Measurements from ENCODE around the gene BMPER.

DNA sequence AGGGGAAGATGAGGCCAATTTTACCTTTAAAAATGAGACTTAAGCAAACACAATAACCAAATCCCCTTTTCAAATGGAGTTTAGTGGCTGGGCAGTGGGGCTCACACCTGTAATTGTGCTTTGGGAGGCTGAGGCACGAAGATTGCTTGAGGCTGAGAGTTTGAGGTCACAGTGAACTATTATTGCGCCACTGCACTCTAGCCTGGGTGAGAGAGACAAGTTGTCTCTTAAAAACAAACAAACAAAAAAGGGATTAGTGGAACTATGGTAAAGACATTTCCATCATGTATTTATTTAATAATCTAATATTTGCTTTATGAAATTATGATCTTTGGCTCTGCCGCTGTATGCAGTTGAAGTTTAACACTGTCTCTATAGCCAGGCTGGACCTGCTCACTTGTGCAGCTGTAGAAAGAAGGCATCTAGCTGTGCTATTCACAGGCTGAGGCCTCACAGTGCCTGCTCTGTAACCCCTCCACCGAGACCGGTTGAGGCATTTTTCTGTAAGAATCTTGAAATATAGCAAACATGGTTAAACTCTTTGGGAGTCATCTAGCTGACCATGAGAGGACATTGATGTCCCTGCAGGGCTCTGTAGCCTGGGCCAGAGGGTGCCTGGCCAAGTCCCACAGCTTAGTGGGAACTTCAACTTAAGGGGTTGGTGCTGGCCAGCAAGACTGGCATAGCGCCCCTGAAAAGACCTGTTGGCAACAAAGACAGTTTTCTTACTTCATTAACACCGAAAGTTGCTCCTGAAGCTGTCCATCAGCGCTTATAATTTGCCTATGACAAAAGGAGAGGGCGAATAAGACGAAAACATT lies 131.8 kb downstream of the BMPER start:
- TF ChIP-seq EZH2 (IDR thresholded peaks at IDR 0.05; ENCODE audit: borderline replicate concordance) (no peak), EZH2phosphoT487 (IDR thresholded peaks at IDR 0.05; ENCODE audit: low read depth, severe bottlenecking, unreplicated experiment) (no peak)
- TF ChIP-seq, protein P1, sequence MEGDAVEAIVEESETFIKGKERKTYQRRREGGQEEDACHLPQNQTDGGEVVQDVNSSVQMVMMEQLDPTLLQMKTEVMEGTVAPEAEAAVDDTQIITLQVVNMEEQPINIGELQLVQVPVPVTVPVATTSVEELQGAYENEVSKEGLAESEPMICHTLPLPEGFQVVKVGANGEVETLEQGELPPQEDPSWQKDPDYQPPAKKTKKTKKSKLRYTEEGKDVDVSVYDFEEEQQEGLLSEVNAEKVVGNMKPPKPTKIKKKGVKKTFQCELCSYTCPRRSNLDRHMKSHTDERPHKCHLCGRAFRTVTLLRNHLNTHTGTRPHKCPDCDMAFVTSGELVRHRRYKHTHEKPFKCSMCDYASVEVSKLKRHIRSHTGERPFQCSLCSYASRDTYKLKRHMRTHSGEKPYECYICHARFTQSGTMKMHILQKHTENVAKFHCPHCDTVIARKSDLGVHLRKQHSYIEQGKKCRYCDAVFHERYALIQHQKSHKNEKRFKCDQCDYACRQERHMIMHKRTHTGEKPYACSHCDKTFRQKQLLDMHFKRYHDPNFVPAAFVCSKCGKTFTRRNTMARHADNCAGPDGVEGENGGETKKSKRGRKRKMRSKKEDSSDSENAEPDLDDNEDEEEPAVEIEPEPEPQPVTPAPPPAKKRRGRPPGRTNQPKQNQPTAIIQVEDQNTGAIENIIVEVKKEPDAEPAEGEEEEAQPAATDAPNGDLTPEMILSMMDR (IDR thresholded peaks at IDR 0.05; ENCODE audit: poor library complexity) = no peak
